ENCODE data around the gene PAX7. TPM values are rescaled to one million over a fixed set of nuclear protein-coding genes. Genes with fewer than 3 reads are reported as not detected.

The PAX7 gene
- polyA plus RNA-seq, 1 donor from 2014 or later: not detected

DNA sequence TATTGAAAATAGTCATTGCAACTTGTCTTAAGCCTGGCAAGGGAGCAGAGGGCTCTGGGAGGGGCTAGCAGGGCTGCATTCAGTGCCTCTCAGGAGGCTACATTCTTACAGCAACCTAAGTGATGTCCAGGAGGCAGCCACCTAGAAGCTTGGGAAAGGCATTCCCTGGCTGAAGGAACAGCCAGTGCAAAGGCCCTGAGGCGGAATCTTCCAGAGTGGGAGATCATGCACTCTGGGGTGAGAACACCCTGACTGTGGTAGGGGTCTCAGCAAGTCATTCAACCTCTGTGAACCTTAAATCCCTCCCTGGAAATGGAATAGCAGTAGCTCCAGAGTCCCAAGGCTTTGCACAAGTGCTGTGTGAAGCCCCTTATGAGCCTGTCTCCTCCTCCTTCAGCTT lies 144.7 kb downstream of the PAX7 start:
- no peak overlapping the region for H3K4me3 ChIP-seq (ENCODE audit: low read length)
- H4K20me1 ChIP-seq (ENCODE audit: insufficient read depth): no peaks in the 10 kb centered on the region
- H3K9me3 ChIP-seq (ENCODE audit: low read length): no peaks in the 10 kb centered on the region
- no peaks in the 10 kb centered on the region for H3K27me3 ChIP-seq (ENCODE audit: insufficient read depth, low read depth, low read length)
- H3K9me2 ChIP-seq (ENCODE audit: insufficient read depth, low read length): no peaks in the 10 kb centered on the region
- H2AFZ ChIP-seq (ENCODE audit: low read depth, low read length): no peak overlapping the region
- H3K9ac ChIP-seq (ENCODE audit: low read length): no peak overlapping the region
- TF ChIP-seq, protein P1, sequence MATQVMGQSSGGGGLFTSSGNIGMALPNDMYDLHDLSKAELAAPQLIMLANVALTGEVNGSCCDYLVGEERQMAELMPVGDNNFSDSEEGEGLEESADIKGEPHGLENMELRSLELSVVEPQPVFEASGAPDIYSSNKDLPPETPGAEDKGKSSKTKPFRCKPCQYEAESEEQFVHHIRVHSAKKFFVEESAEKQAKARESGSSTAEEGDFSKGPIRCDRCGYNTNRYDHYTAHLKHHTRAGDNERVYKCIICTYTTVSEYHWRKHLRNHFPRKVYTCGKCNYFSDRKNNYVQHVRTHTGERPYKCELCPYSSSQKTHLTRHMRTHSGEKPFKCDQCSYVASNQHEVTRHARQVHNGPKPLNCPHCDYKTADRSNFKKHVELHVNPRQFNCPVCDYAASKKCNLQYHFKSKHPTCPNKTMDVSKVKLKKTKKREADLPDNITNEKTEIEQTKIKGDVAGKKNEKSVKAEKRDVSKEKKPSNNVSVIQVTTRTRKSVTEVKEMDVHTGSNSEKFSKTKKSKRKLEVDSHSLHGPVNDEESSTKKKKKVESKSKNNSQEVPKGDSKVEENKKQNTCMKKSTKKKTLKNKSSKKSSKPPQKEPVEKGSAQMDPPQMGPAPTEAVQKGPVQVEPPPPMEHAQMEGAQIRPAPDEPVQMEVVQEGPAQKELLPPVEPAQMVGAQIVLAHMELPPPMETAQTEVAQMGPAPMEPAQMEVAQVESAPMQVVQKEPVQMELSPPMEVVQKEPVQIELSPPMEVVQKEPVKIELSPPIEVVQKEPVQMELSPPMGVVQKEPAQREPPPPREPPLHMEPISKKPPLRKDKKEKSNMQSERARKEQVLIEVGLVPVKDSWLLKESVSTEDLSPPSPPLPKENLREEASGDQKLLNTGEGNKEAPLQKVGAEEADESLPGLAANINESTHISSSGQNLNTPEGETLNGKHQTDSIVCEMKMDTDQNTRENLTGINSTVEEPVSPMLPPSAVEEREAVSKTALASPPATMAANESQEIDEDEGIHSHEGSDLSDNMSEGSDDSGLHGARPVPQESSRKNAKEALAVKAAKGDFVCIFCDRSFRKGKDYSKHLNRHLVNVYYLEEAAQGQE (IDR thresholded peaks at IDR 0.05; ENCODE audit: borderline replicate concordance): no peak
- TF ChIP-seq EP300 (conservative IDR thresholded peaks at IDR 0.05; ENCODE audit: poor library complexity, severe bottlenecking): no peak
- no peak for TF ChIP-seq RAD21 (conservative IDR thresholded peaks at IDR 0.05)
- TF ChIP-seq TAF1 (IDR thresholded peaks at IDR 0.05; ENCODE audit: low read depth): no peak
- TF ChIP-seq, protein P2, sequence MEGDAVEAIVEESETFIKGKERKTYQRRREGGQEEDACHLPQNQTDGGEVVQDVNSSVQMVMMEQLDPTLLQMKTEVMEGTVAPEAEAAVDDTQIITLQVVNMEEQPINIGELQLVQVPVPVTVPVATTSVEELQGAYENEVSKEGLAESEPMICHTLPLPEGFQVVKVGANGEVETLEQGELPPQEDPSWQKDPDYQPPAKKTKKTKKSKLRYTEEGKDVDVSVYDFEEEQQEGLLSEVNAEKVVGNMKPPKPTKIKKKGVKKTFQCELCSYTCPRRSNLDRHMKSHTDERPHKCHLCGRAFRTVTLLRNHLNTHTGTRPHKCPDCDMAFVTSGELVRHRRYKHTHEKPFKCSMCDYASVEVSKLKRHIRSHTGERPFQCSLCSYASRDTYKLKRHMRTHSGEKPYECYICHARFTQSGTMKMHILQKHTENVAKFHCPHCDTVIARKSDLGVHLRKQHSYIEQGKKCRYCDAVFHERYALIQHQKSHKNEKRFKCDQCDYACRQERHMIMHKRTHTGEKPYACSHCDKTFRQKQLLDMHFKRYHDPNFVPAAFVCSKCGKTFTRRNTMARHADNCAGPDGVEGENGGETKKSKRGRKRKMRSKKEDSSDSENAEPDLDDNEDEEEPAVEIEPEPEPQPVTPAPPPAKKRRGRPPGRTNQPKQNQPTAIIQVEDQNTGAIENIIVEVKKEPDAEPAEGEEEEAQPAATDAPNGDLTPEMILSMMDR (IDR thresholded peaks at IDR 0.05; ENCODE audit: poor library complexity, severe bottlenecking): no peak
- TF ChIP-seq EZH2 (IDR thresholded peaks at IDR 0.05; ENCODE audit: borderline replicate concordance, insufficient read depth, low read length, poor library complexity, severe bottlenecking): no peak
- no peak for TF ChIP-seq SMC3 (conservative IDR thresholded peaks at IDR 0.05; ENCODE audit: poor library complexity)
- no peak for TF ChIP-seq POLR2AphosphoS5 (IDR thresholded peaks at IDR 0.05)
- TF ChIP-seq MXI1 (conservative IDR thresholded peaks at IDR 0.05; ENCODE audit: poor library complexity, severe bottlenecking): no peak
- H3K27ac ChIP-seq (ENCODE audit: low read length): no peak overlapping the region
- H3K36me3 ChIP-seq (ENCODE audit: insufficient read depth, low read length): no peaks in the 10 kb centered on the region
- H3F3A ChIP-seq (ENCODE audit: insufficient read depth, low read length, poor library complexity, severe bottlenecking): no peaks in the 10 kb centered on the region
- no peak overlapping the region for H3K4me2 ChIP-seq (ENCODE audit: low read length)
- no peaks in the 10 kb centered on the region for H3K79me2 ChIP-seq (replicated peaks; ENCODE audit: insufficient read depth, low read length)

DNA sequence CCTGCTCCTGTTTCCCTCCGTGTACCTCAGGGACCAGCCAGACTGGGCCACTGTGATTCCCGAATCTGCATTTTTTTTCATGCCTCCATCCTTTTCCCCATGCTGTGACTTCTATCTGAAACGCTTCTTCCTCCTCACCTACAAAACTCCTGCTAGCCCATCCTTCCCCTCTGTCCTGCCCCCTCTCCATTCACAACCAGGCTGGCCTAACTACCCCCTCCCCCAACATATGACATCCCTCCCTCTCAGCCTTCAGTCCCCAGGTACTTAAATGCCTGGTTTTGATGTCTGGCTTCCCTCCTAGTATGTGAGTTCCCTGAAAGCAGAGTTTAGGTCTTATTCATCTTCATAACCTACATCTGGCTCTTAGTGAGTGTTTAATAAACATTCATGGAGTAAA lies 146.1 kb downstream of the PAX7 start:
- Histone ChIP-seq H3K27ac (ENCODE audit: low read length) (no peak overlapping the region), H3K27me3 (ENCODE audit: insufficient read depth, low read depth, low read length) (no peaks in the 10 kb centered on the region), H3K79me2 (replicated peaks; ENCODE audit: insufficient read depth, low read length) (no peaks in the 10 kb centered on the region), H3K4me3 (ENCODE audit: low read length) (no peak overlapping the region), H3K9me2 (ENCODE audit: insufficient read depth, low read length) (no peaks in the 10 kb centered on the region), H3K36me3 (ENCODE audit: insufficient read depth, low read length) (no peaks in the 10 kb centered on the region), H3F3A (ENCODE audit: insufficient read depth, low read length, poor library complexity, severe bottlenecking) (no peaks in the 10 kb centered on the region), H2AFZ (ENCODE audit: low read depth, low read length) (no peak overlapping the region), H3K9me3 (ENCODE audit: low read length) (no peaks in the 10 kb centered on the region), H4K20me1 (ENCODE audit: insufficient read depth) (no peaks in the 10 kb centered on the region), H3K9ac (ENCODE audit: low read length) (no peak overlapping the region), H3K4me2 (ENCODE audit: low read length) (no peak overlapping the region)
- TF ChIP-seq MXI1 (conservative IDR thresholded peaks at IDR 0.05; ENCODE audit: poor library complexity, severe bottlenecking): no peak
- TF ChIP-seq, protein P2 (IDR thresholded peaks at IDR 0.05; ENCODE audit: poor library complexity, severe bottlenecking): no peak
- no peak for TF ChIP-seq EZH2 (IDR thresholded peaks at IDR 0.05; ENCODE audit: borderline replicate concordance, insufficient read depth, low read length, poor library complexity, severe bottlenecking)
- TF ChIP-seq RAD21 (conservative IDR thresholded peaks at IDR 0.05): no peak
- no peak for TF ChIP-seq SMC3 (conservative IDR thresholded peaks at IDR 0.05; ENCODE audit: poor library complexity)
- TF ChIP-seq POLR2AphosphoS5 (IDR thresholded peaks at IDR 0.05): no peak
- no peak for TF ChIP-seq TAF1 (IDR thresholded peaks at IDR 0.05; ENCODE audit: low read depth)
- TF ChIP-seq, protein P1 (IDR thresholded peaks at IDR 0.05; ENCODE audit: borderline replicate concordance): no peak
- no peak for TF ChIP-seq EP300 (conservative IDR thresholded peaks at IDR 0.05; ENCODE audit: poor library complexity, severe bottlenecking)
